AG09319 (cell line): ENCODE data around the gene NRP1.
A peak's percentile ranks its signal among the peaks of the same experiment; 100 is the strongest.

ENCODE experiments used
- DNase-seq: peaks from one replicate; pipeline ENCODE4 v3.0.0-alpha.2; 2010; ENCODE audit warnings: low read depth; ENCODE audit errors: extremely low read depth
- TF ChIP-seq, protein P1 (sequence below): IDR thresholded peaks from 2 replicates; pipeline ENCODE4 v1.5.1; 2011; ENCODE audit warnings: low read depth, mild to moderate bottlenecking, inconsistent platforms, low read length, moderate library complexity

Gene NRP1

DNA sequence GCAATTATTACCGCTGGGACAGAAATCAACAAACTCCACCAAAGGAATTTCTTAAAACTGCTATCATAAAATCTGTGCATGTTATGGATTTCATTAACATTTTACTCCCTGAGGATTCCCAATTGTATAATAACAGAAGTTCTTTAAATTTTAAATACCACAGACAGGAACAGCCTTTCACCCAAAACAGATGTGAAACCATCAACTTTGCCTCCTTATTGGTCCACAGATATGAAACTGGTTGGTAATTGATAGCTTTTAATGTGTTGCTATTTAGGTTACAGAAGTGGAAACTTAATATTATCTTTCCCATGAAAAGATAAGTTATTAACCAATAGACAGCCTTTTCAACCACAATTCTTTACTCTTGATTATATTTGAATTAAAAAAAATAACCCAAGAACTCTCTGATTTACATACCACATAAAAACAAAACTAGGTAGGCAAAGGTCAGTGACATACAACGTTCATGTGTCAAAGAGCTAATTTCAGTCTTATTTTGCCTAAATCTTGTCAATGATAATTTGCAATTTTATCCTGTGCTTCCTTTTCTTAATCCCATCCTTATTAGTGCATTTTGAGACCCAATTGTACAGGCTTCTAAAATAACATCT is 90.0 kb downstream of the NRP1 start:
- TF ChIP-seq, protein P1, sequence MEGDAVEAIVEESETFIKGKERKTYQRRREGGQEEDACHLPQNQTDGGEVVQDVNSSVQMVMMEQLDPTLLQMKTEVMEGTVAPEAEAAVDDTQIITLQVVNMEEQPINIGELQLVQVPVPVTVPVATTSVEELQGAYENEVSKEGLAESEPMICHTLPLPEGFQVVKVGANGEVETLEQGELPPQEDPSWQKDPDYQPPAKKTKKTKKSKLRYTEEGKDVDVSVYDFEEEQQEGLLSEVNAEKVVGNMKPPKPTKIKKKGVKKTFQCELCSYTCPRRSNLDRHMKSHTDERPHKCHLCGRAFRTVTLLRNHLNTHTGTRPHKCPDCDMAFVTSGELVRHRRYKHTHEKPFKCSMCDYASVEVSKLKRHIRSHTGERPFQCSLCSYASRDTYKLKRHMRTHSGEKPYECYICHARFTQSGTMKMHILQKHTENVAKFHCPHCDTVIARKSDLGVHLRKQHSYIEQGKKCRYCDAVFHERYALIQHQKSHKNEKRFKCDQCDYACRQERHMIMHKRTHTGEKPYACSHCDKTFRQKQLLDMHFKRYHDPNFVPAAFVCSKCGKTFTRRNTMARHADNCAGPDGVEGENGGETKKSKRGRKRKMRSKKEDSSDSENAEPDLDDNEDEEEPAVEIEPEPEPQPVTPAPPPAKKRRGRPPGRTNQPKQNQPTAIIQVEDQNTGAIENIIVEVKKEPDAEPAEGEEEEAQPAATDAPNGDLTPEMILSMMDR = no peak
- no peak for DNase-seq

DNA sequence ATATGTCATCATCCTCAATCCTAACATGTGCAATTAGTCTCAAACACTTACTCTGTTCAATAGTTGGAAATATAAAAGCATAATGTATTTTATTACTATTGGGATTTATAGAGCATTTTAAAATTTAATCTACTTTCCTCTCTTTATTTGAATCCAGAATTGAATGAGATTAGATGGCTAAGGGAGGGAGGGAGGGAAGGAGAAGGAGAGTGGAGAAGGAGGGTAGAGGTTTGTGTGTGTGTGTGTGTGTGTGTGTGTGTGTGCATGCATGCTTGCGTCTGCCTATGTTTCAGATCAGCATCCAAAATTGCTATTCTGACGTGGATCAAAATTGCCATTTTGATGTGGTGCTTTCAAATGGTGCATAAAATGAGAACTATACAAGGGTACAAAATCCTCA is 90.8 kb downstream of the NRP1 start:
- TF ChIP-seq, protein P1 = no peak
- DNase-seq = no peak

DNA sequence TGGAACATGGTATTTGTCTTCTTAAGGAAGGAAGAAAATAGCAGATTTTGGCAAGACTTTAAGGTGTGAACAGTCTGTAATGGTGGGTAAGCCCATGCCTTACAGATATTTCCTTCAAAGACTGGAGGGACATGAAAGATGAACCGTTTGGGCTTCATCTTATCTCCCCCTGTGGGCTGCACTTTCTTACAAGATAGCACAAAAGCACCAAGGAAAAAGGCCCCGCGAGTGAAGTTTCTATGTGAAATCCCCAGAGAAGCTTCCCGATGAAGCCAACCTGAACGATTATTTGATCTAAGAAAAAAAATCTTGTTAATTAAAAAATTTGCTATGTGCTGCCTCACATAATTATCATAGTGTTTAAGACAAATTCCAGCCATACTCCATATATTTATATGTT is 91.5 kb downstream of the NRP1 start:
- no peak for DNase-seq
- TF ChIP-seq, protein P1 = no peak

DNA sequence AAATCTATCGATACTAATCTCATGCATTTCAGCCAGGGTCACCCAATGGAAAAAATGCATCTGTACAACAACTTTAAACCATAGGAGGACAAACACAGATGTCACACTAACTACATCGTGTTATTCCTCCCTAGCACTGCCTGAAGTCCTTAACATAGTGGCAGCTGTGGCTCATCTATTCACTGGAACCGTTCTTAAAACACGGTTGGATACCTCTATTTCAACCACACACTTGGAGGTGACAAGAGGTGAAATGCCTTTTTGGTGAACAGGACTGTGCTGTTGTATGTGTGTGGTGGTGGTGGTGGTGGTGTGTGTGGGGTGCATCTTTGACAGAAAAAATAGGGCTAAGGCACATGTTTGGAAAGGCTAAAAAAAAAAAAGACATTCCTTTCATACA is 93.1 kb downstream of the NRP1 start:
- TF ChIP-seq, protein P1 = no peak
- DNase-seq = no peak

DNA sequence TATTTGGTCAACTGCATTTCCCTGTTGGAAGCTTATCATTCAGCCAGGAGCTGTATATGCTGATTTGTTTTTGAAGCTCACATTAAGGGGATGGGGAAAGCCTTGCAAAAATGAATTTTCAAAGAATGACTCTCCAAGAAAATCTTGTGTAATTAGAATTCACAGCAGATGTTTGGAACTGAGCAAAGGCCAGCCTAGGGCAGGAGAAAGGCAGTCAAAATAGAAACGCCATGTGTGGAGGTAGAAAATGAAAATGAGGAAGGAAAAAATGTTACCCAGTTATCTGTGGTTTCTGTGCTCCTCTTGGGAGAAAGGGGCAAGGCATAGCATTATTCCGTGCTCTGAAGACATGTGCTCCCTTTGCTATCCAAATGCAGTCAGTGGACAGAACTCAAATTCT is 93.5 kb downstream of the NRP1 start:
- peak; percentile 68 for DNase-seq
- TF ChIP-seq, protein P1 = no peak

DNA sequence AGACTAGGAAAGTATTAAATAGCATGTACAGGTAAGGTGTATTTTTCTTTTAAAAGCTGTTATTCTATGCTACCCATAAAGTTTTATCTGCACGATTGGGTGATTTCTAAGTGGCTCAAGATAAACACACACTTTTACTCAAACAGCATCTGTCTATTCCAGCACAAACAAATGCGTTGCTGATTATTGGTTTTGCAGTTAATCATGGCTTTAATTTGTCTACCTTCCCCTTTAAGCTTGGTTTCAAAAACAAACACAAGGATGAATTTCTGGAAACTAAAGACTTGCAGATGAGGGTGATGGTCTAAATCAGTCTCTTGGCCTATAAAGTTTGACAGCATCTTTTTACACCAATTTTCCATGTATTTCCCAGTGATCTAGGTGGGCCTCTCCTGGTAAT is 94.2 kb downstream of the NRP1 start:
- DNase-seq = no peak
- TF ChIP-seq, protein P1 = no peak

DNA sequence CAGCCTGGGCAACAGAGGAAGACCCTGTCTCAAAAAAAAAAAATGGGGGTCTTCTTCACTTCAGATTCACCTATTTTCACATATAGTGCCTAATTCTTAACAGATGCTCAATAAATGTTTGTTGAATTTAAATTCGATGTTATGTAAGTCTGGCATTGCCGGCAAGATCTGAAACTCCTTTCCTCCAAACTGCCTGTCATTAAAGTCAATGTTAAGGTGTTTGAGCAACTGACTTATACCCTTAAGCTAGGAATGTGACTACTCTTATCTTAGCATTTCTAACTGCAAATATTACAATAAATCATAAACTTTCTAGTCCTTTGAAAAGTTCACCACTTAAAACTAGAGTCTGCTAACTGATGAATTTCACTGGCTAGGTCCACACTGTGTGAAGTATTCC is 95.2 kb downstream of the NRP1 start:
- no peak for DNase-seq
- TF ChIP-seq, protein P1 = no peak
